VCaP (cell line): ENCODE results near the gene CTAGE1.

ENCODE experiments used
- H3K27ac ChIP-seq: fragments of 450-650 bp; 2 replicates; pipeline ENCODE4 v1.5.1; 2017
- TF ChIP-seq, protein P1 (sequence below): fragments of 450-650 bp; conservative IDR thresholded peaks from 2 replicates; pipeline ENCODE4 v1.5.1; 2017; ENCODE audit warnings: mild to moderate bottlenecking, moderate library complexity

Gene CTAGE1

DNA sequence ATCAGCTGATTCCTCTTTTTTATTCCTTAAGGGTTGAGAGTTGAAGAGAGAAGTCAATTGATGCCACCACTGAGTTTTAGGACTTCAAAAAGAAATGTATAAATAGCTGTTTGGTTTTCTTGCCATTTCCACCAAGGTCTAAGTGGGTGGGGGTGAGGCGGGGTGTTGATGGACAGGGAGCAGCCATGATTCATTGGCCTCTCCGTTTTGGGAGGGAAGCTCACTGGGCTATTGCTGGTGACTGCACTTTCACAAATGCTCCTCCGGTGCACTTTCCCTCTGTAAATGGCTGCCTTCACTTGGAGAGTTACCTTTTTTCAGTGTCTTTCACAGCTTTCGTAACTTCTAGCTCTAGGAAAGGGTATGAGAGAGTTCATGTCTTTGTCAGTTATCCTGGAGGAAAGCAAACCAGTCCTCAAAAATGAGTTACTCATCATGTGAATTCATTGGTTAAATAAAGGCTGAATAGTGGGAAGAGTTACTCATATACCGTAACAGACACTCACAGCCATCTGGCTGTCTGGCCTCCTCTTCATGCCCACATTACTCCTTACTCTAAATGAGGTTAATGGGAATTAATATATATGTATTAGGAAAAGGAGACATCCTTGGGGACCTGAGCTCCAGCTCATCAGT, 17.4 kb upstream of the CTAGE1 start:
- no peak overlapping the region for H3K27ac ChIP-seq
- TF ChIP-seq, protein P1, sequence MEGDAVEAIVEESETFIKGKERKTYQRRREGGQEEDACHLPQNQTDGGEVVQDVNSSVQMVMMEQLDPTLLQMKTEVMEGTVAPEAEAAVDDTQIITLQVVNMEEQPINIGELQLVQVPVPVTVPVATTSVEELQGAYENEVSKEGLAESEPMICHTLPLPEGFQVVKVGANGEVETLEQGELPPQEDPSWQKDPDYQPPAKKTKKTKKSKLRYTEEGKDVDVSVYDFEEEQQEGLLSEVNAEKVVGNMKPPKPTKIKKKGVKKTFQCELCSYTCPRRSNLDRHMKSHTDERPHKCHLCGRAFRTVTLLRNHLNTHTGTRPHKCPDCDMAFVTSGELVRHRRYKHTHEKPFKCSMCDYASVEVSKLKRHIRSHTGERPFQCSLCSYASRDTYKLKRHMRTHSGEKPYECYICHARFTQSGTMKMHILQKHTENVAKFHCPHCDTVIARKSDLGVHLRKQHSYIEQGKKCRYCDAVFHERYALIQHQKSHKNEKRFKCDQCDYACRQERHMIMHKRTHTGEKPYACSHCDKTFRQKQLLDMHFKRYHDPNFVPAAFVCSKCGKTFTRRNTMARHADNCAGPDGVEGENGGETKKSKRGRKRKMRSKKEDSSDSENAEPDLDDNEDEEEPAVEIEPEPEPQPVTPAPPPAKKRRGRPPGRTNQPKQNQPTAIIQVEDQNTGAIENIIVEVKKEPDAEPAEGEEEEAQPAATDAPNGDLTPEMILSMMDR: no peak

DNA sequence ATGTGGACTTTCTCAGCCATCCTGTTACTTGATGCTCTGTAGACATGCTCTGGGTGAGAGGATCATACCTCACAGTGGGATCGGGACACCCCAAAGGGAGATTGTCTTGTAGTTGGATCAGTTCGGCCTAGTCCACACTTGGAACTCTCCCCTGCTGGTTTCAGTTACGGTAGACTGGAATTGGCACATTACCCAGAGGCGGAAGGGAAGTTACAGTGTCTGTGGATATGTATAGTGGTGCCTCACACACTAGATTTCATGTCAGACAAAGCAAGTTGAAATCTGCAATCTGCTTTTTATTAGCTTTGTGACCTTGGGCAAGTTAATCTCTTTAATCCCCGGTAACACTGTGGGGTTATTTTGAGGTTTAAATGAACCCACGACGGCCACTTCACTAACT, 16.2 kb upstream of the CTAGE1 start:
- TF ChIP-seq, protein P1: no peak
- no peak overlapping the region for H3K27ac ChIP-seq

DNA sequence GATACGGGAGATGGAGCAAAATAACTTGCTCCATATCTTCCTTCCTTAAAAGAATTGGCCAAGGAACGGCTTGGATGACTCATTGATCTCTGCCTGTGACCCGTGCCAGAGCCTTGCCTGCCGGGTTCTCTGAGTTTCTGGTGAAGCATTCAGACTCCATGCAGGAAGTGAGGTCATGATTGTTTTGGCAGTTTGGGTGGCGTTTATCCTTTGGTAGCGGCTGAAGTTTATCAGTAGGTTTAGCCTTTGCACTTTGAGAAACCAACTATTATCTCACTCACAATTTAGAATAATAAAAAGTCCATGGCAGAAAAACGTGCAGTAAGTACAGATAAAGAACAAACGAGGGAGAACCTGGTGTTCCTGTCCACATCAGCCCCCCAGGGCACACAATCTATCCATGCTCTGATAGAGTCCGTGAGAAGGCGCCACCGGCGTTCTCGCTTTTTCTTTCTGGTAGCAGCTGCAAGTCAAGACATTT, 15.0 kb upstream of the CTAGE1 start:
- TF ChIP-seq, protein P1: no peak
- no peak overlapping the region for H3K27ac ChIP-seq

DNA sequence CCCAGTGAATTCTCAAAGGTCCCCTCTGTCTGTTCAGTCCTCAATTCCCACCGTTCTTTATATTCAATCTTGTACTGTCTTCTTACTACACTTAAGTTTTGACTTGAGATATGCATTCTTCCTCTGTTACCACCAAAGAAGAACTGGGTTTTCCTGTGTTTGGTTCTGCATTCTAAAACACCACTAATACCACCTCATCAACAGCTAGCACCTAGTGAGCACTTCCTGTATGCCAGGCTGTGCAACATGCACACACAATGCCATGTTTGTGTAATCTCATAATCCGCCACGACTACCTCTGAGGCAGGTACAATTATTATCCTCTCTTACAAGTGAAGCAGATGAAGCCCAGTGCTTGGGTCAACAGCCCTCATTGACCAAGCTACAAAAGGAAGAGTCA, 11.8 kb upstream of the CTAGE1 start:
- TF ChIP-seq, protein P1: no peak
- H3K27ac ChIP-seq: no peak overlapping the region

DNA sequence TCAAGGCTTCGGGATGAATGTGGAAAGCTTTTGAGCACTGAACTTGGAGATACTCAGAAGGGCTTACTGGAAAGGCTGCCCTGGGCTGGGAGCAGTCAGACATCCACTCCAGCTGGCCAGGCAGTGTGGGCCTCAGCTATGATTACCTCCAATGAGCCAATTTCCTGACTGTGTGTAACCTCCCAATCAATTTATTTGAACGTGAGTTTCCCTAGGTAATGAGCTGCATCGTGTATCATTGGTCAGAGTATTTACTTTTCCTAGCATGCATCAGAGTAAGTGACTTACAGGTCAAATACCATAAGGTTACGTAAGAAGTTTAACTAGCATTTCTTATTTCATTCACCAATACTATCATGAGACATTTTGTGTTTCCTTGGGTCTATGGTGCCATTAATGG, 11.0 kb upstream of the CTAGE1 start:
- TF ChIP-seq, protein P1: no peak
- no peak overlapping the region for H3K27ac ChIP-seq

DNA sequence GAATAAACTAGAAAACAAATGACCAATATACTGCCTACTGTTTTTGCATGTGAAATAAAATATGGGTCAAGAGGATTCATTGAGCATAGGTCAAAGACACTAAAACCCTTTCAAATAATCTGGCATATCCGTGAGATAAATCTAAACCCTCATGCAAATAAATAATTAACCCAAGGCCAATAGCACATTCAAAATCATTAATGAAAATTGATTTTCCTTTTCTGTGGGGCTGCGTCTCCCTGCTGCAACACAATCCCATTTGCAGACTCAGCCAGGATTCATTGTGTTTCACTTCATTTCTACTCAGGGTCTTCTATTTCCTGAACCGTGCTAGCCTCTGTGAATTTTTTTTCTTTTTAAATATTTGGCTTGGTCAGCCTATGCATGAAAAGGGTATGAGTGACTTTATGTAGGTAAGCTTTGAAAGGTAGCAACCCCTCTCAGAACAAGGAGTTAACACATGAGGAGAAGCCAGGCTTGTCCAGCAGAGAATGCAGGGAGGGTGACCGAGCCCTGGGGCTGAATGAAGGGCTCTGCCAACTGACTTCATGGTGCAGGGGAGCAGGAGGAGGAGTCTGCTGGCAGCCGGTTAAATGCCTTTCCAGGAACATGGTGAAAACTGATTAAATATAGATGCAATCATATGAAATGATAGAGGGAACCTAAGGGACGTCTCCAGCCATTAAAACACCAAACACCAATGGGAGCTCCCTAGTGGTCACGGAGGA, 10.3 kb upstream of the CTAGE1 start:
- no peak overlapping the region for H3K27ac ChIP-seq
- TF ChIP-seq, protein P1: no peak

DNA sequence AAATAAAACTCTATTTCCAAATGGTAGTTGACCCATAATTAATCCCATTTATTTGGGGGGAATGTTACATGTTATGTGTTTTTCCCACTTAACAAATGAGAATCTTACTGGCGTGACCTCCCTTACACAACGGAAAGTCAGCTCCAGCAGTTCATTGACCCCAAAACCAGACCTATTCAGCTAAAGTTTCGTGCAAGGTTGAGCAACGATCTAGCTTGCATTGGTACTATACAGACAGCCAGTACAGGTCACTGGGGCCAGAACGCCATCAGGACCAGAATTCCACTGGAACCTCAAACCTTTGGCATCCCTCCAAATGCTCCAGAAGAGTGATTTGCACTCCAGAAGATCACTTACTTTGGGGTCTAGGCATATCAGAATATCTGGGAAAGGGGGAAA, 6.8 kb upstream of the CTAGE1 start:
- H3K27ac ChIP-seq: no peak overlapping the region
- TF ChIP-seq, protein P1: no peak
